Fibroblast of upper back skin (primary cell): Measurements from ENCODE around the gene UBE2E2.

ENCODE experiments used
- DNase-seq: peaks from one replicate; pipeline ENCODE4 v3.0.0-alpha.2; 2013

The UBE2E2 gene

DNA sequence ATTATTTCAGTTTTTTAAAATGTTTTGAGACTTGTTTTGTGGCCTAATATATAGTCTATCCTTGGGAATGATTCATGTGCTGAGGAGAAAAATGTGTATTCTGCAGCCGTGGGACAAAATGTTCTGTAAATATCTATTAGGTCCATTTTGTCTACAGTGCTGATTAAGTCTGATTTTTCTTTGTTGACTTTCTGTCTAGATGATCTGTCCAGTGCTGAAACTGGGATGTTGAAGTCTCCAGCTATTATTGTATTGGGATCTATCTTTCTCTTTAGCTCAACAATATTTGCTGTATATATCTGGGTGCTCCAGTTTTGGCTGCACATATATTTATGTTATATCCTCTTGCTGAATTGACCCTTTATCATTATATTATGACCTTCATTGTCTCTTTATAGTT, 85.2 kb downstream of the UBE2E2 start:
- DNase-seq: no peak

DNA sequence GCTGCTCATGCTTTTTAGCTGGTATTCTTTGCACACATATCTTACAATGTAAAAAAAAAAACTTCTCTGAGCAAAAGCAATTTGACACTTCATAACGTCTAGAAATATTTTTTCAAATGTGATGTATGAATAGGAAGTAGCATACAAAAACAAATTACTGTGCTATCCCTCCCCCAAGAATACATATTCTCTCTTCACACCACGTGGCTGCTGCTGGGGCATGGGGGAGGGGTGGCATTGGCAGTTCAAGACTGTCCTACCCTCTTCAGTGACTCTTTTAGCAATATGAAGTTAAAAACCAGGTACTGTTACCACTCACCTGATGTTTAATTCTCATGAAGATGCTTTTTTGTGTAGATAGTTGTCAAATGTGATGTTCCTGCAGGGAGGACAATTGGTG, 85.6 kb downstream of the UBE2E2 start:
- DNase-seq: no peak

GRCh38 chr3:23292432-23292831, 89.3 kb downstream of the UBE2E2 start:
- DNase-seq: no peak

DNA sequence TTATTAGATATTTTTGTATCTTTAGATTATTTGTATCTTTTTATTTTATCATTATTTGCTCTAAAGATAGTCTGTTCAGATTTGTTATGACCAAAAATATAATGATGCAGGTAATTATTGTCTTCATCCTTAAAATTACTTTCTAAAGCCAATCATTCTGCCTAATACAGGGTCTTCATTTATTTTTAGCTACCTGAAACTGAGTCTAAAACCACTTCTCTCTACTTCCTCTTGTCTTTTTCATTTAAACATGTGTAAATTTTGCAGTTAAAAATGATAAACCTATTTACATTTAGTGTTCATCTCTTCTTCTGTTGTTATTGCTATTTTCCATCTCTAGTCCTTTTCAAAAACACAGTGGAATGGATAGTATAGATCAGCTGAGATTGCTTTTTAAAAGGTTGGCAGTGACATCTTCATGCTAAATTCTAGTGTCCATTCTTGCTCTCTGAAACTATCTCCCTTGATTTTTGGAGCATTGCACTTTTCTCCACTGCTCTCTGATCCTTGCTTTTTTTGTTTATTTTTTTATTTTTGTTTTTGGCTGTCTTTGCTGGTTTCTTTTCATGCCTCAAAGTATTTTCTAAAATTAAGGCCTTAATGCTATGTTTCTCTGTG, 91.8 kb downstream of the UBE2E2 start:
- DNase-seq: no peak

GRCh38 chr3:23301819-23302218, 98.7 kb downstream of the UBE2E2 start:
- peak; percentile 25 for DNase-seq

- DNase-seq: peak; percentile 58
These were observed 99.1 kb downstream of the UBE2E2 start for GRCh38 chr3:23302271-23302670.

- DNase-seq: no peak
These were observed 100.6 kb downstream of the UBE2E2 start for GRCh38 chr3:23303601-23304217.

- peak; percentile 65 for DNase-seq
These were observed 101.3 kb downstream of the UBE2E2 start for GRCh38 chr3:23304424-23304823.

DNA sequence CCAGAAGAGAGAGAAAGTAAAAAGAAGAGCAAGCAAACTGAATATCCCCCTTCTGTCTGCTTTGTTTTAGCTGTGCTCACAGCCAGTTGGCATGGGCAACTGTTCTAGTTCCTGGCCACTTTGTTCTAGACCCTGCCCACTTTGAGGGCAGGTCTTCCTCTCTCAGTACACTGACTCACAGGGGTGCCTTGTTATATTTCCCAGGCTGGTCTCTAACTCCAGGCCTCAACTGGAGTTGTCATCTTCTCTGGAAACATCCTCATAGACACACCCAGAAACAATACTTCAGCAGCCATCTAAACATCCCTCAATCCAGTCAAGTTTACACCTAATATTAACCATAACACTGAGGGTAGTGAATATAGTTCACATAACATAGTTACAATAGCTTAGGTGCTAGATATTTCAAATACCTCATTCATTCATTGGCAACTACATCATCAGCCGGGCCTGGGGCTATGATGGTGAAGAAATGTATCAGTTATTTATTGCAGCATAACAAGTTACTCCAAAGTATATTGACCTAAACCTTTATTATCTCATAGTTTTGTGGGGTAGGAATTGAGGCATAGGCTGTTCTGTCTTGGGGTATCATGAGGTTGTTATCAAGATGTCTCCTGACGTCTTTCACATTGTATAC, 106.0 kb downstream of the UBE2E2 start:
- DNase-seq: no peak

GRCh38 chr3:23312866-23313265, 109.7 kb downstream of the UBE2E2 start:
- DNase-seq: no peak

DNA sequence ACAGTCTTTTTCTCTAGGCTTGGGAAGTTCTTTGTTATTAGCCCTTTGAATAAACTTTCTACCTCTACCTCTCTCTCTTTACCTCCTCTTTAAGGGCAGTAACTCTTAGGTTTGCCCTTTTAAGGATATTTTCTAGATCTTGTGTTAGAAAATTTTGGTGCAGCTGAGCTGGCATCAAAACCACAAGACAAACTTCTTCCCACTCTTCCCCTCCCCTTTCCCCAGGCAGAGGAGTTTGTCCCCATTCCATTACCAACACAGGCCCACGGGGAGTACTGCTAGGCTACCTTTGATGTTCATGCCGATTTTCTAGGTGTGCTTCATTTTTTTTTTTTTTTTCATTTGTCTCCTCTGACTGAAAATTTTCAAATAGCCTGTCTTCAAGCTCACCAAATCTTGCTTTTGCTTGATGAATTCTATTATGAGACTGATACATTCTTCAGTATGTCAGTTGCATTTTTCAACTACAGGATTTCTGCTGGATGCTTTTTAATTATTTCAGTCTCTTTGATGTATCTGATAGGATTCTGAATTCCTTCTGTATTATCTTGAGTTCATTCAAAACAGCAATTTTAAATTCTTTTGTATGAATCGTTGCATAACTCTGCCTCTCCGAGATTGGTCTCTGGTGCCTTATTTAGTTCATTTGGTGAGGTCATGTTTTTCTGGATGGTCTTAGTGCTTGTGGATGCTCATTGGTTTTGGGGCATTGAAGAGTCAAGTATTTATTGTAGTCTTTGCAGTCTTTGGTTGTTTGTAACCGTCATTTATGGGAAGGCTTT, 112.0 kb downstream of the UBE2E2 start:
- DNase-seq: peak; percentile 47

GRCh38 chr3:23316924-23317323, 113.8 kb downstream of the UBE2E2 start:
- DNase-seq: no peak

DNA sequence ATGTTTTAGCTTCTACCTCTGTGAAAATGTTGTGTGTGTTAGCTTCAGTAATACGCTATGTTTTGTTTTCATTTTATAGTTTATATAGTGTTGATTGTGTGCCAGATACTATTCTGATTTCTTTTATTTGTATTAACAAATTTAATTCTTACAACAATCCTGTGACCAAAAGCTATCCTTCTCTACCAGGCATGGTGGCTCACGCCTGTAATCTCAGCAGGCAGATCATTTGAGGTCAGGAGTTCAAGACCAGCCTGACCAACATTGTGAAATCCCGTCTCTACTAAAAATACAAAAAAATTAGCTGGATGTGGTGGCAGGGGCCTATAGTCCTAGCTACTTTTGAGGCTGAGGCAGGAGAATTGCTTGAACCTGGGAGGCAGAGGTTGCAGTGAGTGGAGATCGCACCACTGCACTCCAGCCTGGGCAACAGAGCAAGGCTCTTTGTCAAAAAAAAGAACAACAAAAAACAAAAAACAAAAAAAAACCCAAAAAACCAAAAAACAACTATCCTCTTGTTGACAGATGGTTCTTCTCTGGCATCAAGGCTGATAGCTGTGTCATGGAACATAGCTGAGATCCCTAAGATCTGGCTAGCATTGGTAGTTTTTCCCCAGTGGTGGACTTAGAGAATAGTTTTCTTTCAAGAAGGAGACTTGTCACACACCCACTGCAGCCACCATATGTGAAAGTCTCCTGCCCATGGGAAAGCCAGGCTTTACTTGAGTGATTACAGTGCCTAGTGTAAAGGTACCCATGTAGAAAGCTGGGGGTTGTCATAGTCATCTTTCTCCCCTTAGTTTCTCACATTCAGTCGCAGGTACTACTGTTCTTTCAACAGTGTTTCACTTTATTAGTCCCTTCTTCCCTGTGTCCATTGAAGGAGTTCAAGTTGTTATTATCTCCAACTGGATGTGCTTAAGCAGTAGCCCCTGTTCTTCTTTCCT, 116.5 kb downstream of the UBE2E2 start:
- no peak for DNase-seq

DNA sequence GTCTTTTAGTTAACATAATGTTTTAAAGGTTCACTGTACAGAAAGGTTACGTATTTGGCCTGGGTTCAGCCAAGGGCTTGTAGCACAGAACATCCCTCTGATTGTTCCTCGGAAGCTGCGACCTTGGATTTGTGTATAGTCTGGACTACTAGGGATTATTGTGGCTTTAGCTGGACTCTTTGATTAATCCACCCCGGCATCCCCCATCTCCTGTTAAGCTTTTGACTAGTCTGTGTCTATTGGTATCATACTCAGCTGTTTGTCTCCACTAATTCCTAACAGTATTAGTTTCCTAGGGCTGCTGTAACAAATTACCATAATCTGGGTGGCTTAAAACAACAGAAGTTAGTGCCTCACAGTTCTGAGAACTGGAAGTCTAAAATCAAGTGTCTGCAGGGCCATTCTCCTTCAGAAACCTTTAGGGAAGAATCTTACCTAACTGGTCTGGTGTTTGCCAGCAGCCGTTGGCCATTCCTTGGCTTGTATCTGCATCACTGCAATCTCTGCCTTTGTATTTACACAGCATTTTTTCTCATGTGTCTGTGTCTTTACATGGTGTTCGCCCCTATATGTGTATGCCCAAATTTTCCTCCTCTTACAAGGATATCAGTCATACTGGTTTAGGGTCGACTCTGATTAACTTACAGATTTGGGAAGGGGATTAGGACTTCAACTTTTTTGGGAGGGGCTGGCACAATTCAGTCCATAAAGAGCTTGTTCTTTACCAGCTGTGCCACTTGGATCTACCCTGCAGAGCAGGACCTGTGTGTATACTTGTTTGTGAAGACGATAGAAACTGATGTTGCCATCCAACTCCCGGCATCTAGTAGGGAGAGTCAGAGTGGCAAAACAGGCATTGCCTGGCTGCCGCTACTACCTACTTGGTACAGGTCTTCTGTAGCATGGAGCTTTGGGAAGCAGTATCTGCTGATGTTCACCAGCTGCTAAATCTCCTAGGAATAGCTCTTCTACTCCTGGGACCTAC, 117.8 kb downstream of the UBE2E2 start:
- no peak for DNase-seq

GRCh38 chr3:23324745-23325144, 121.6 kb downstream of the UBE2E2 start:
- DNase-seq: peak; percentile 65

DNA sequence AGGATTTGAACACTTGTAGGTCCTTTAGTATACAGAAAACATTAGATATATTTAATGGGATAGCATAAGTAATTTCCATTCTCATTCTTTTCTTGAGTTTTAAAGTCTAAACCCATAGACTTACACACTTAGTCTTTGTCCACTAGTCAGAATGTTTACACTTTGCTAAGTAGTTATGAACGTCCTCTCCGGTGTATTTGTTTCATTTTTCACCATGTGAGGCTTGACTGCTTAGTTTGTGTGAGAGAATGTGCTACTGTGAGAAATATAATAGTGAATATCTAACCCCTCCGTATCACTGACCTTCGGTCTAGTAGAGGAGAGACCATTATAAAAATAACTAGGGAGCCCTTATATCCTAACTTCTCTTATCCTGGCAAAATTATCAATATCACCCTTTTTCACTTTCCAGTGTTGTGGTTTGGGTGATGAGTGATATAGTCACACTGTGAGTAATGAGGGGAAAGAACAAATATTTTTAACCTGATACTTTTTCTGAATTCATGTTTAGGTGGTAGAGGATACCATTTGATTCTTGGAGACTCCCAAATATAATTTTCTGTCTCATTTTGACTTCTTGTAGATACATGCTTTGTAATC, 122.4 kb downstream of the UBE2E2 start:
- no peak for DNase-seq

DNA sequence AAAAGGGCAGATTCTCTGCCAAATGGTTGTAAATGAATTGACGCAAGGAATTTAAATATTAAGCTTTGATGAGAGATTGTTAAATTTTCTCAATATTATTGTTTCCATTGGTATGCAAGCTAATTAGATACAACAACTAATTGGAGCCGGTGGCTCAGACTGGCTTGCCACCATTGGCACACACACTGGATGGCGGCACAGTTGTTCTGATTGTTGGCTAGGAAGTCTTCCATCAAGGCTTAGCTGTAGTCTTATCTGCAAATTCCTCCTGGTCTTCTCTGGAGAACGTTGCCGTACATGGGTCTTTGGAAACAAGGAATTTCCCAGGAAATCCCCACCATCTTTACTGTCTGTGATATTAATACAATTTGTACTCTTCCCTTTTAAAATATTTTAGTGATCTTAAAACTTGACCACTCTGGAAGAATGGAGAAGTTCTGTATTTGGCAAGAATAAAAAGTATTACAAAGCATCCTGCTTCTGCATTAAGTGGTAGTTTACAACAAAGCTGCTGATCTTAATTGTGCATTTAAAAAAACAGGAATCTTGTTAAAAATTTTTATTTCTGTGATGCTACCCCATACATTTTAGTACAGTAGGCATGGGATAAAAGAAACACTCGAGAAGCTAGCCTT, 126.5 kb downstream of the UBE2E2 start:
- DNase-seq: no peak

- no peak for DNase-seq
These were observed 127.4 kb downstream of the UBE2E2 start for GRCh38 chr3:23330568-23330967.

GRCh38 chr3:23331141-23331935, 128.2 kb downstream of the UBE2E2 start:
- no peak for DNase-seq
